ENCODE results near the gene CS.

DNA sequence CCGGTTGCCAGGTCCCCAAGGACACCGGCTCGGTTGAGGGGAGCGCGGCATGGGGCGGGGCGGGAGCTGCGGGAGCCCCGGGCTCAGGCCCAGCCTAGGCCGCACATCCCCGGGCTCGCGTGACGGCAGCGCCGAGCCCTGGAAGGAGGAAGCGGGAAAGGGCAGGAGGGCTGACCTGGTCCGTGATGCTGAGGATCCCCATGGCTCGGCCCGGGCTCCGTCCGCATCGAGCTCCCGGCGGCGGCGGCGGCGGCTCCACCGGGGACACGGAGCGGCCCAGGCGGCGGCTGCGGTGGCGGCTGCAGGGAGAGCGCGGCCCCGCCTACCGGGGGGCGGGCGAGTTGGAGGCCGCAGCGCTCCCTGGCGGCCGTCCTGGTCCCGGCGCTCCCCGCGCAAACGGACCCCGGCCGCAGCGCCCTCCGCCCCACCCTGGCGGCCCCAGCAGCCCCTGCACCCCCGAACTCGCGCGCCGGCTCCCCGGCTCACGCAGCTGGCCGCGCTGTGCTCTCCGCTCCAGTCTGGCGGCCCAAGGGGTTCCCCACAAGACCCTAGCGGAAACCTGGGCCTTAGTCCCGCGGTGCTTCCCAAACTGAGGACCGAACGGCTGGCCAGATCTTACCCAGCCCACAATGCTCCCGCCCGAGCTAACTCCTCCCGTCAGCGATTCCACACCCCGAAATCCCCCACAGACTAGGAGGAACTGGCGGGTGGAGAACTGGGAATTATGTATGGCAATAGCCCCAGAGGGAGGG, 41.9 kb downstream of the CS start, which contains the start of gene ANKRD52:
- TF ChIP-seq, protein P1, sequence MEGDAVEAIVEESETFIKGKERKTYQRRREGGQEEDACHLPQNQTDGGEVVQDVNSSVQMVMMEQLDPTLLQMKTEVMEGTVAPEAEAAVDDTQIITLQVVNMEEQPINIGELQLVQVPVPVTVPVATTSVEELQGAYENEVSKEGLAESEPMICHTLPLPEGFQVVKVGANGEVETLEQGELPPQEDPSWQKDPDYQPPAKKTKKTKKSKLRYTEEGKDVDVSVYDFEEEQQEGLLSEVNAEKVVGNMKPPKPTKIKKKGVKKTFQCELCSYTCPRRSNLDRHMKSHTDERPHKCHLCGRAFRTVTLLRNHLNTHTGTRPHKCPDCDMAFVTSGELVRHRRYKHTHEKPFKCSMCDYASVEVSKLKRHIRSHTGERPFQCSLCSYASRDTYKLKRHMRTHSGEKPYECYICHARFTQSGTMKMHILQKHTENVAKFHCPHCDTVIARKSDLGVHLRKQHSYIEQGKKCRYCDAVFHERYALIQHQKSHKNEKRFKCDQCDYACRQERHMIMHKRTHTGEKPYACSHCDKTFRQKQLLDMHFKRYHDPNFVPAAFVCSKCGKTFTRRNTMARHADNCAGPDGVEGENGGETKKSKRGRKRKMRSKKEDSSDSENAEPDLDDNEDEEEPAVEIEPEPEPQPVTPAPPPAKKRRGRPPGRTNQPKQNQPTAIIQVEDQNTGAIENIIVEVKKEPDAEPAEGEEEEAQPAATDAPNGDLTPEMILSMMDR (conservative IDR thresholded peaks at IDR 0.05 in 1 of 2, IDR thresholded peaks at IDR 0.05 in 1 of 2; ENCODE audit: low read depth in 1 of 2, low read length in 2 of 2): peak; percentile 12 to 29
- no peak for TF ChIP-seq EZH2 (IDR thresholded peaks at IDR 0.05; ENCODE audit: low read length, missing control alignments)
